ENCODE results near the gene KRTAP12-3.

The KRTAP12-3 gene

GRCh38 chr21:44703731-44704635 lies 46.3 kb downstream of the KRTAP12-3 start:
- DNase-seq: no peak

GRCh38 chr21:44704636-44705001 lies 46.9 kb downstream of the KRTAP12-3 start:
- no peak for DNase-seq

- DNase-seq: no peak
These were observed 48.4 kb downstream of the KRTAP12-3 start for GRCh38 chr21:44706026-44706705.

GRCh38 chr21:44706706-44707581 lies 49.2 kb downstream of the KRTAP12-3 start:
- DNase-seq: no peak
